Tongue (tissue), 2 donors: ENCODE results near the gene NREP. TPM values are rescaled to one million over a fixed set of nuclear protein-coding genes. Genes with fewer than 3 reads are reported as not detected.
"Not testable (repeated sequence)": the region's sequence is repeated elsewhere in the genome, so short reads cannot be mapped to it uniquely, and the experiment has no call there.

Experiments used
- DNase-seq: peaks from one replicate; pipeline ENCODE4 v3.0.0-alpha.2; 2015
- total RNA-seq: library from RNA; depleted of rRNA; stranded (reverse); fragments of >200 nt; gene quantifications from one replicate; pipeline ENCODE4 v1.2.3, GENCODE V29; 2014

NREP gene
- total RNA-seq, 1 donor from 2014 or later: 372 TPM

DNA sequence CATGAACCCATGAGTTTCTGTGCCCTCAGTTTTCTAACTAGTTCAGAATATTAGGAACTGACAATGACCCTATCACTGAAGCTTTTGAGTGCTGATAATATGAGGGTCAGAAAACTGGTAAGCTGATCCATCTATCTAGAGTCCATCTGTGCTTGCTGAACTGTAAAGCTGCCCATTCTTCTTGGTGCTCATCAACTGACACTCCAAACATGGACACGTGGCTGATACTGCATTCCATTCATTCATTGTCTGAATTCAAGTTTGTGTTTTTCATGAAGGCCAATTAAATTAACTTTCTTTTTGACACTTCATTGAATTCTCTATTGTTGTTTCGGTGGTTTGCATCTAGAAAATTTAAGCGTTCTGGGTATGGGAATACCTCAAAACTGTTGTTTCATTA, 17.6 kb downstream of the NREP start:
- no peak for DNase-seq

DNA sequence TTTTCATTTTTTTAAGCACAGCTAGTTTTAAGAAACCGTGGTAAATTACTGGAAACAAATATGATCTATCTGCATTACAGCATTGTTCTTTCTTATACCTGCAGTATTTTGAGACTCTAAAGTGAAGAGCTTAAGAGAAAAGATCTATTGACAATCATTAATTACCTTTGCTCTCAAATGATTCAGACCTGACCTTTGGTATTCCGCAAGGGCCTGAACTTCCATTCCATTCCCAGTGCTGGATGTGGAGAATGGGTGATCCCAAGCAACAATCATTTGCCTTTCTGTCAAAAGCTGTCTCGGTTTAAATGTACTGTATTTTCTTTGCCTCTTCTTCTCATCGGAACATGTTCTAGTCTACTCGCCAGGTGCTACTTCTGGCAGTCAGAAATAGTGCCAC, 18.9 kb downstream of the NREP start:
- DNase-seq: no peak

DNA sequence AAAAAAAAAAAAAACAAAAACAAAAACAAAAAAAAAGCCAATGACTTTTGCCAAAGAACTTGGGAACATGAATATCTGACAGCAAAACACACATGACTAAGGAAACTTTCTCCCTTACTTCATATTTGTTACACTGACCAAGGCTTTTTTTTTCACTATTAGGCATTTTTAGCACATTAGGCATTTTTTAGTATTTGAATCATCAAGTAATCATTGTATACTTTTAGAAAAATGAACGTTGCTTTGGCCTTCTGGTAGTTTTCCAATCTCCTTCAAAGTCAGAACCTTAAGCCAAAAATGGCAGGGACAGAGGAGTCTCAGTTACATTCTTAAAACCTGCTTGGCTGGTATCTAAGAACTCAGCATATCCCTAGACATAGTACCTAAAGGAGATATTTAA, 19.3 kb downstream of the NREP start:
- no peak for DNase-seq

DNA sequence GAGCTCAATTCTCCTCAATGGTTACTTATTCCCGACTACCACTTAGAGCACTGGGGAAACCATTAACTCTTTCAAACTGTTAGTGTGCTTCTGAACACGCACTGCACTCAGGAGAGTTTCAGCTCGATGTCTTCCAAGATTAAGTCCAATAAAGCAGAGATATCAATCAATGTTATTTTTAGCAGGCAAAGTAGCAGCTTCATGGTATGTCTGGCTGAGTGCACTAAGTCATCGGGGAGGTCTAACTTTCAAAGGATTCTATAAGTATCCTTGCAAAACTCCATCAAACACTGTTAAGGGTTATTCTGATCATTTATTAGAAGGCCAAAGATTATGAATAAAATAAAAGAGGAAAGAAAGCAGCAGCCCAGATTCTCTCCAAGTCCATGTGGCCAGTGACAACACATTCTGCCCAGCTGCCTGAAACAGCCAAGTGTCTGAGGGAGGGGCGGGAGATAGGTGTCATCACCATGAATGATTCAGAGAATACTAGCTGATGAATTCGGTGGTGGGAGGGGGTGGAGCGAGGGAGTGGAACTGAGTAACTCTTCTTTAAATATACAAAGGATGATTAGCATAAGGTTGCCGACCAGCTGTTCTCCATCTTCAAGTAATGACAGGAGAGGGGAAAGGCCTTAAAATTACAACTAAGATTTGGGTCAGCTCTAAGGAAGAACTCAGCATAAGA, 21.3 kb downstream of the NREP start:
- DNase-seq: peak; percentile 85

DNA sequence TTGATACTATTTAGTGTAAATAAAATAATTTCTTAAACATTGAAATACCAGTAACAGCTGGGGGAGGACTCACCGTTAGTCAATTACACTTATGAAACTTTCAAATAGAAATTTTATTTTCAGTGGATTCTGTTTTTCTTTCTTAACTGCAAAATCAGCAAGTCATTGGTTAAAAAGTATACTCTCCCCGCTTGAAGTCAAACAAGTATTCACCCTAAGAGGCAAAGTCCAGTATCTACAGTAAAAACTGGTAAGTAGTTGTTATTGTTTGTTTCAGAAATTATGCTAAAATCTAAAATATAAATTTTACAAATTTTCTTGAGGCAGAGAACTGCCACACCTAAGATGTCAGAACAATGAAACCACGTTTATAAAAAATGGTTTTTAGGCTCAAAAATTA, 22.4 kb downstream of the NREP start:
- DNase-seq: no peak

DNA sequence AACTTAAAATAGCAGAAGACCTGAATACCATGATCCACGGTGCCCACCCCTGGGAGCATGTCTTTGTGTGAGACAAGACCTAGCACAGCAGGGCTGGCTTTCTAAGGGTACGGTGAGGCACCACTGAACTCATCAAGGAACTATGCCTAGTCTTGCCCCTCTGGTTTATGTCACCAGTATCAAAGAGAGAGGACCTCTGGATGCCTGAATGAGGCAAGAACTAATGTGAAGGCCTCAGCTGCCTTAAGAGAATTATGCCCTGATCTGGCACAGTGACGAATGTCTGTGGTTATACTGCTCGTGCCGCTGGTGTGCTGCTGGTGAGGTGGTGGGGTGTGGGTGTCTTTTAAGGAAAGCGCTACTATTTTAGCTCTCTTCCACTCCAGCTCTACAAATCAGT, 23.0 kb downstream of the NREP start:
- DNase-seq: no peak

DNA sequence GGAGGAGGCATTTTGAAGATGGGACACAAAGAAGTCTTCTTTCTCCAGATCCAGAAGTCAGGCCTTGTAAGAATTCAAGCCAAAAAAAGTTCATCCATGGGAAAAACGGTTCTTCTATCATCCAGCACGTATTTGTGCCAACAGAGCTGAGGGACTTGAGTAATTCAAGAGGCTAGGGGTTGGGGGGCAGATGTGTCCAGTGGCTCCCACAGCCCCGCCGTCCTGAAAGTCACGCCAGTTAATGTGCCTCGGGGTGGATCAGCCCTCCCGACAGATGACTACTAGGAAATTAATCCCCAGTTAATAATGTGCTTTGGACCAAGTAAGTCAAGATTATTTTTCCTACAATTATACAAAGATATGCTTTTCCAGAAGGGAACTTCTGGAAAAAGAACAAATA, 23.4 kb downstream of the NREP start:
- no peak for DNase-seq

DNA sequence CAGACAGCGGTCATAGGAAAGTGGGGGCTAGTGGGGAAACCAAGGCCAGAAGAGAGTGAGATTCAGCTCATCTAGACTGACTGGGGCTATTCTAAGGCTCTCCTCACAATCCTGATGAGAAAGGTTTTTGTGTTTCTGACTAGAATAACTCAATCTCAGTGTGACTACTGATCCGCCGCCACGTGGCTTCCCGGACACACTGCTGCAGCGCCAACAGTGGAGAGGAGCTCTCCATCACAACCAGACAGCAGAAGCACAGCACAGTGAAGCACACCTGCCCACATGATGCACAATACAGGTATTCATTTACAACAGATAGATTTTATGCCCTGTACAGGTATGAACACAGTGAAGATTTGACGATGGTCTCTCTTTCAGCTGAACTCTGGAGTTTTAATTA, 25.4 kb downstream of the NREP start:
- DNase-seq: no peak

DNA sequence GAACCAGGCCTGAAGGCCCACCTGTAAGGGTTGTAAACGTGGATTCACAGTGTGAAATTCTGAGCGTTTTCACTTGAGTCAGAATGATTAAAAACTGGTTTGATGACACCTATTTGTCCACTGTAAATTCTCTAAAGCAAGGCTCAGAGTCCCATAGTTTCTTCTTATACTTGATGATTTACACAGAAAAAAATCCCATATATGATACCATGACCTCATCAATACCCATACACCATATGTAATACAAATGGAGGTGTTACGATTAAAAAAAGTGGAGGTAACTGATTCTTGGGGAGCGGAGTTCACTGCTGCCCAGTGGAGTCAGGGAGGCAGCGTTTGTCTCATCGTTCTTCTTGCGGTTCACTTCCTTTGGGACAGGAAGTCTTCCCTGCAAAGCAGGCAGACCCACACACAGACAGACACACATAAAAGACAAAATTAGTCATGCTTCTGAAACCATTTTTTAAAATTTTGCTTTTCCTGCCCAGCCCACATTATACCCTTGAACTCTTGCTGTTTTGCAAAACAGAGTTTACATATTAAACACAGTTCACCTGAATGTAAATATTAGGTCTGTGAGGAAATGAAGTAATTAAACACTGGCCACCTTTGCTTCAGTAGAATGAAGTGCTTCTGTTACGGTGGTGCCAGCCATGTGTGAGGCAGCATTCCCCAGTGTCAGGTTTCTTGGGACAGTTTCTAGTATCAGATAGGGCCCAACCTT, 26.2 kb downstream of the NREP start:
- no peak for DNase-seq

DNA sequence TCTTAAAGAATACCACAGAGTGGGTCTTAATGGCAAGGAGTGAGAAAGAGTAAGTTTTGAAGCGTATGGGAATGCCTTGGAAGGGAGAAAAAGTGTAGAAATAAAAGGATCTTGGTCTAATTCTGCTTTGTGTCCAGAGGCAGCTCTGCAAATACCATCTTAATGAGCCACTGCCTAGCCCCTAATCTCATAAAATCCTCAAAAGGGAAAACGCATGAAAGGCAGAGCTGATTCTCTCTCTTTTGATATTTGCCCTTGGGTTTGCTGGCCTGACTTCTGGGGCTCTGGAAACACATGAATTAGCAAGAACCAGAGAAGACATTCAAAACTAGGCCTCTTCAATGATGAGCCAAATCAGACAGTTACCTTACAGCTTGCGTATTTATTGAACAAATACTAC, 28.1 kb downstream of the NREP start:
- no peak for DNase-seq

DNA sequence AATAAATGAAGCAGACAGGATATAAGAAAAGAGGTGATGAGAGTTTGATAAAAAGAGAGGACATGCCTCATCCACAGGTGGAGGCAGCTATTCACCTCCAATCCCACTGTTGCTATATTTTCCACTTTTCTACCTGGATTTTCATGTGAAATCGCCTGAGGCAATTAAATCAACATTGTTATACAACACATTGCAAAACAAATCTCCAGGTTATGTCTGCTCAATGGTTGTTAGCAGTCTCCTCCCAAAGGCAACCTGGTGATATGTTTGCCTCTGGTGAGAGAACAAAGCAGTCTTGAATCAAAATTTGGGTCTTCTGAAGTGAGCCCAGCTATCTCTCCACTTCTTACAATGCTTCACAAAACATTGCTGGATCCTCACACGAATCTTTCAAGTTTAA, 30.0 kb downstream of the NREP start:
- DNase-seq: no peak

DNA sequence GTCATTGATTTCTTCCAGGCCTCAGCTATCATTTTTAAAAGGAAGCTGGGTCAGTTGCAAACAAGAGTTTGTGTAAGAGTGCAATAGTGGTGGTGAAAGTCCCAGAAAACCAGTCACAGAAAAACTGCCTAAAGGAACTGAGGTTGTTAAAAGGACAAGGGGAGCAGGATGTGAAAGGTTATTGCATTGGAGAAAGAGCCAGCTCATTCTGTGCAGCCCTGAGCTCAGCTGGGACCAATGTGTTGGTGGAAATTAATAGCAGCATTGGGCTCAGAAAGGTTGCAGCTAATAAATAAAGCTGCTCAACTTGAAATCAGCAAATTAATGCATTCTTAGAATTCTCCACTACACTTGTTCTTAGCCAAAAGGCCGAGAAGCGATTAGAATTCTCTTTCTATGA, 34.9 kb downstream of the NREP start:
- DNase-seq: no peak

DNA sequence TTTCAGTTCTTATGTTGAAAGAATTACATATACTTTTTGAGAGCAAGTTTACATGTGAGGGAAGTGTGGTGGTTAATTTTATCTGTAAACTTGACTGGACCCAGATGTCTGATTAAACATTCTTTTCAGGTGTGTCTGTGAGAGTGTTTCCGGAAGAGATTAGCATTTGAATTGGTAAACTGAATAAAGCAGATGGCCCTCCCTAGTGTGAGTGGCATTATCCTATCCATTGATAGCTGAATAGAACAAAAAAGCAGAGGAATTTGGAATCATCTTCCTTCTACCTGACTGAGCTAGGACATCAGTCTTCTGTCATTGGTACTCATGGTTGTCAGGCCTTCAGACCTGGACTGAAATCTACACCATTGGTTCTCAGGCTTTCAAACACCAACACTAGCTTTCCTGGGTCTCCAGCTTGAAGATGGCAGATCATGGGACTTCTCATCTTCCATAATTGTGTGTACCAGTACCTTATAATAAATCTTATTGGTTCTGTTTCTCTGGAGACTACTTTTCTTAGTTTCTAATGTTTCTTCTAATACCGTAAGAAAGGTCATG, 36.6 kb downstream of the NREP start:
- DNase-seq: no peak

DNA sequence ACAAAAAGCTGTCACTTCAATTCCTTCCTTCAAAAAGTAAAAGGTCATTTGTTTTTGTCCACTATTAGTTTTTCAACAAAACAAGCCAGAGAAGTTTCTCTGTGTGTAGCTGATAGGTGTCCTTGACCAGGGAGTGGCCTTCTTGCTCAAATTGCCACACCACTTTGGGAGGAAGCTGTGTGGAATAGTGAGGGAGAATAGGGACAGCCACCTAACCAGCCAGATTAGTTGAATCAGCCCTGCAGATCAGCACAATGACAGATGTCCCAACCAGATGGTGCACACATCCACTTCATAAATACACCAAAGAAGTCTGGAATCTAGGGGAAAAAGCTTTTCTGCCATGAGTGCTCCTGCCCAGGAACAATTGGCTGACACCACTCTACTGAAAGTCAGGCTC, 37.2 kb downstream of the NREP start:
- DNase-seq: no peak

DNA sequence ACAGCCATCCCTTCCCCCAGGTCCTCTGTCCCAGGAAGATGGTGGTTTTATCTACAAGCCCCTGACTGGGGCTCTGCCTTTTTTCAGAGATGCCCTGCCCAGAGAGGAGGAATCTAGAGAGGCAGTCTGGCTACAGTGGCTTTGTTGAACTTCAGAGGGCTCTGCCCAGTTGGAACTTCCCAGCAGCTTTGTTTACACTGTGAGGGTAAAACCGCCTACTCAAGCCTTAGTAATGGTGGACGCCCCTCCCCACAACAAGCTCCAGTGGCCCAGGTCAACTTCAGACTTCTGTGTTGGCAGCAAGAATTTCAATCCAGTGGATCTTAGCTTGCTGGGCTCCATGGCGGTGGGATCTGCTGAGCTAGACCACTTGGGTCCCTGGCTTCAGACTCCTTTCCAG, 40.2 kb downstream of the NREP start:
- DNase-seq: not testable (repeated sequence)

DNA sequence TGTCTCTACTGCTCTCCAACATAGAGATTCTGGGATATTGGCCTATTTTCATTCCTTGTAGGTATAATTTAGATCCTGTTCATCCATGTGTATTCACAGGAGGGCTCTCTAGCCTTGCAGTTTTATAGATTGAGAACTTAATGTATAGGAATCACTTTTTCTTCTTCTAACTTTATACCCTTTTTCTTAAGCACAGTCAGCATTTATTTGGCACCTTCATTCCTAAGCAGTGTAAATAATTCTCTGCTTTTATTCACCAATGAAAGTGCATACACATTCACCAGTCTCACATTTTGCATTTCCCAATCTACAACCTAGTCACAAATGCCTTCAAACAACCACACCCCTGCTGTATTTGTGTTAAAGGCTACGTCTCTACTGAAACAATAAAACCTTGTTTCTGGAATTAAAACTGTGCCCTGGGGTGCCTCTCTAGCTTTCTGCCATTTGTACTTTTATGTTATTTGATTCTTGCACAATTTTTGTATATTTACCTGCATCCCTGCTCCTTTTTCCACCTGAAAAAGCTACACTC, 49.3 kb downstream of the NREP start:
- no peak for DNase-seq

DNA sequence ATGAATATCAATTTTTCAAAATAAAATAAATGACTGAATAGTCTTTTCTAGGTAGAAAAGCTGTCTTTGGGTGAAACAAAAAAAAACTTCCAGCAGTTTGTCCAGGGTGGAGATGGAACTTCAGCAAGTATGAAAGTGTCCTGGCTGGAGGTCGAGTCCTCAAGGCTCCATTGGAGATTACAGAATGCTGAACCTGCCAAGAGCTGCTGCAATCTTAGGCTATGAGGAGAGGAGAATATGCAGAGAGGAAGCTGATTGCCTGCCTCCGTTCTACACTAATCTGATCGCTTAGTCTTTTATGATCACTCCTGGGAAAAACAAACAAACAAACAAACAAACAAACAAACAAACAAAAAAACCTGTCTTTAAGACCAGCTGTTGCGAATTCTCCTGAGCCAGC, 50.6 kb downstream of the NREP start:
- no peak for DNase-seq

DNA sequence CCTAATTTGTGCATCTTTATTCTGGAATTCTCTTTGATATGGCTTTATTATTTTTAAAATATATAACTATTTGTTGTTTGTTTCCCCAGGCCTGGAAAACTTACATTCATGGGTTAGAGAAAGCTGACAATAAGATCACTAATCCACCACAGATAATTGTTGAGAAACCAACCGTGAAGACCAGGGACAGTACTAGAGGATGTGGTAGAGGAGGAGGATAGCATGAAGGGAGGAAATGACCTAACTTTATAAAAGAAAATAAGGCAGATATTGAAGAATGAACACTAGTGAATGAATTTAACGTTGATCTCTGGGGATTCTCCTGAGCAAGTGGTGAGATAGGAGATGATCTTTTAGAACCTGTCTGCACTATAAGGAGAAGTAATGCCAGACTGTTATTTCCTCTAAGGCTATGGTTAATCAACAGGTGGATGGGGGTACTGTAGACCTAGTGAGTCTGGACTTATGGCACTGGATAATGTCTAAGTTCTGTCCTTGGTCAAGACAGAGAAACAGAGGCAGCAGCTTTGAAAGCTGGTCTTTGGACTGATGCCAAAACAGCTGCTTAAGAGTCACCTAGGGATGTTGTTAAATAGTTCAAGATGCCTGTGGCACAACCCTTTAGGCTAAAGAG, 52.4 kb downstream of the NREP start:
- no peak for DNase-seq

DNA sequence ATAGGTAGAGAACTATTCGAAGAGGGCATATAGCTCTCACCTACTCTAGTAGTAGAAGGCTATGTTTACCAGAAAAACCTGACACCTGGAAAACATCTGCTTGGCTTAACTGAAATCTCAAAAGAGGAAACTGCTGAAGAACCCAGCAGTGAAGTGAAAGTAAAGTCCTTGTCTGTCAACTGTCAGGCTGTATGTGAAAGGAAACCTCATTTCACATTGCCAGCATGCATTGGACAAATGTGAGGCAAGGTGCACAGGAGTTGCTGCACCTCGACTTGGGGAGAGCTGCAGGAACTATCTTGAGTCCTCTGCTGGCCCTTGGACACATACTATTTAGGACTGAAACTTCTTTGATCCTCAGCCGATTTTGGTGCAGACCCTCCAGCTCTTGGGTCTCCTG, 53.3 kb downstream of the NREP start:
- DNase-seq: no peak

DNA sequence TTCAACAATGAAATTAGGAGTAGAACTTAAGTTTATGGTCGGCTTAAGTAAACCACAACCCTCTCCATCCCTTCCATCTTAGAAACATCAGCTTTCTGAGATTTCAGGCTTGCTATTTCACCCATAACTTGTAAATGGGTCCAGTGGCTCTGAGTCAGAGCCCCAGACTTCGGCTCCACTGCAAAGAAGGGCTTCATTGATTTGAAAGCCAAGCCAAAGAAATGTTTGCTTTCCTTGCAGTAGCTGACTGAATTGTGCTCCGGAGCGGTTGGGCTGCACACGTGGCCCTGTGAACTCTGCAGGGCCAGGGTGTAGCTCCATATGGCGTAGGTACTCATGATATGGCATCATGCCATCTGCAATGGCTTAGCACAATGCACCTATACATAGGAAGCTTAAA, 57.0 kb downstream of the NREP start:
- peak; percentile 45 for DNase-seq

DNA sequence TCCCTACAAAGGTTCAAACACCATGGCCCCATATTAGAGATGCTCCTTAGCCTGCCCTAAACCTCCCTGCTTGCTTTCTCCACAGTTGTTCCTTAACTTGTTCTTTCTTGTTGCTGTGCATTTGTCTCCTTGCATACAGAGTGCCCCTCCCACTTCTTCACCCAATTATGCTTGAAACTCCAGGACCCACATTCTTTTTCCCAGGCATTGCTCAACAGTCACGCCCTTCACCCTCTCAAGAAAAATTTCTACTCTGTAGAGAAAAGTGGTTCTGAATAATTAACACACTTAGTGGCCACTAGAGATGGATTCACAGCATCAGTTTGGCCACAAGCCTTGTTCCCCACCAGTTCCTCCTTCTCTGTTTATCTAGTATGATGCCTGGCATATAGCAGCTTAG, 57.7 kb downstream of the NREP start:
- no peak for DNase-seq

DNA sequence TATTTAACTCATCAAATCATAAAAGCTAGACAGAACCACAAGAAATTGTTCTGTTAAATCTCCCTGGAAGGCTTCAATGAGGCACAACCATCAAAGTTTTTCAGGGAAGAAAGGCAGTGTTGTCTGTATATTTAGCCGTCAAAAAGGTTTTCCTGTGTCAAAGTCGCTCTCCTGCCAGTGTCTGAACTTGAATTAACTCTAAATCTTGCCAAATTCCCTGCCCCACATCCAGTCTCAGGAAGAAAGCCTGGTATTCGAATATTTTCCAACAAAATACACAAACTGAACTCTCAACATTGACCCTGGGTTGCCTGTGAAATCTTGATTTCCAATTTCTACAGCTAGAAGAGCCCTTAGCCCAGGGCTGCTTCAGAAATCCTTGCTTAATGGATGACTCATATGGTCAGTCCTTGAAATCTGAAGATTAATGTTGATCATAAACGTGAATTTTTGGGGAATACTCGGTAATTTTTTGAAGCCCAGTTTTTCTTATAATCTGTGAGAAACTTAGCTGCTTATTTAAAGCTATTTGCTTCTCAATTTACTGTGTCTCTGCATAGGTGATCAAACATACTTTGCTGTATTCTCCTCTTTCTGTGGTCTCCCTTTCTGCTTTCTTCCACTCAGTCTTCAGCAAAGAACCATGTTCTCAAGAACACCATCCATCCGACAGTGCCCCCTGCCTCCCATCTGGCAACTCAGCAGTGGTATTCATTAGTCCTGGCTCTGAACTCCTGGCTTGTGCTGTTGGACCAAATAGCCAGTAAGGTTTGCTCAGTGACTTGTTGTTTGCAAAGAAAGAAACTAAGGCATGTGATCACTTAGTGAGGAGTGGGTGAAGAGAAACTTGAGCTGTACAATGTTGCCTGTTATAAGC, 58.9 kb downstream of the NREP start:
- no peak for DNase-seq
